WTC11 (cell line): ENCODE measurements around the gene FHIT. TPM values are rescaled to one million over a fixed set of nuclear protein-coding genes. Genes with fewer than 3 reads are reported as not detected.

Experiments used
- ATAC-seq: fragments of 200-7000 bp; cut with Tn5 transposase; 2 replicates; pipeline ENCODE4 v1.10.0; 2021; ENCODE audit warnings: mild to moderate bottlenecking, moderate library complexity
- CTCF ChIA-PET: fragments of 300-600 bp; sonication (Branson Sonifier 250); formaldehyde crosslinking; loops from one replicate; lab custom pipeline; 2021; ENCODE audit warnings: antibody characterized with exemption; lab: Charles Lee
- POLR2A ChIA-PET: fragments of 350-600 bp; sonication (Branson Sonifier 250); formaldehyde crosslinking; loops from one replicate; lab custom pipeline; 2021; ENCODE audit warnings: antibody characterized with exemption; lab: Charles Lee
- DNase-seq: peaks from one replicate; pipeline ENCODE4 v3.0.0; 2021; ENCODE audit warnings: low spot score
- H3K27ac Mint-ChIP-seq: 2 replicates; pipeline ENCODE4 v1.8.0; 2021; ENCODE audit warnings: mixed read lengths
- H3K27me3 Mint-ChIP-seq: 2 replicates; pipeline ENCODE4 v1.8.0; 2021; ENCODE audit warnings: low read depth, mild to moderate bottlenecking, moderate library complexity, mixed read lengths
- H3K36me3 Mint-ChIP-seq: 2 replicates; pipeline ENCODE4 v1.8.0; 2021; ENCODE audit warnings: mixed read lengths
- H3K4me1 Mint-ChIP-seq: 2 replicates; pipeline ENCODE4 v1.8.0; 2022; ENCODE audit warnings: mixed read lengths
- H3K4me3 Mint-ChIP-seq: 2 replicates; pipeline ENCODE4 v1.8.0; 2021; ENCODE audit warnings: mild to moderate bottlenecking, moderate library complexity, mixed read lengths
- H3K9me3 Mint-ChIP-seq: 2 replicates; pipeline ENCODE4 v1.8.0; 2021; ENCODE audit warnings: mixed read lengths
- CTCF ChIP-seq: fragments of 200-600 bp; IDR thresholded peaks from 2 replicates; pipeline ENCODE4 v1.8.0; 2022; ENCODE audit warnings: antibody characterized with exemption
- EMX1 ChIP-seq: fragments of 250-450 bp; sonication (Bioruptor Pico); IDR thresholded peaks from 2 replicates; pipeline ENCODE4 v1.8.0; 2021; ENCODE audit warnings: mild to moderate bottlenecking
- ESRRA ChIP-seq: sonication (generic); formaldehyde crosslinking; IDR thresholded peaks from 2 replicates; pipeline ENCODE4 v1.8.1; 2022; ENCODE audit warnings: mild to moderate bottlenecking, missing genetic modification reagents, borderline replicate concordance
- FOXJ3 ChIP-seq: sonication (generic); formaldehyde crosslinking; IDR thresholded peaks from 2 replicates; pipeline ENCODE4 v1.9.0; 2021; ENCODE audit warnings: missing genetic modification reagents, mild to moderate bottlenecking, borderline replicate concordance
- JUN ChIP-seq: sonication (generic); formaldehyde crosslinking; IDR thresholded peaks from 2 replicates; pipeline ENCODE4 v1.8.0; 2023; ENCODE audit warnings: mild to moderate bottlenecking, missing genetic modification reagents
- KAT7 ChIP-seq: sonication (generic); formaldehyde crosslinking; IDR thresholded peaks from 2 replicates; pipeline ENCODE4 v1.8.1; 2023; ENCODE audit warnings: missing genetic modification reagents, mild to moderate bottlenecking, borderline replicate concordance
- NFYB ChIP-seq: sonication (generic); formaldehyde crosslinking; conservative IDR thresholded peaks from 2 replicates; pipeline ENCODE4 v1.8.0; 2022; ENCODE audit warnings: low read depth, missing genetic modification reagents
- RORB ChIP-seq: fragments of 250-450 bp; sonication (Bioruptor Pico); IDR thresholded peaks from 2 replicates; pipeline ENCODE4 v1.9.0; 2021; ENCODE audit warnings: mild to moderate bottlenecking
- SMAD3 ChIP-seq: sonication (generic); formaldehyde crosslinking; IDR thresholded peaks from 2 replicates; pipeline ENCODE4 v1.8.0; 2022; ENCODE audit warnings: missing genetic modification reagents, mild to moderate bottlenecking, borderline replicate concordance
- SMAD4 ChIP-seq: sonication (generic); formaldehyde crosslinking; IDR thresholded peaks from 2 replicates; pipeline ENCODE4 v1.8.0; 2022; ENCODE audit warnings: mild to moderate bottlenecking, missing genetic modification reagents
- SOX15 ChIP-seq: fragments of 250-450 bp; sonication (Bioruptor Pico); IDR thresholded peaks from 2 replicates; pipeline ENCODE4 v1.9.0; 2021; ENCODE audit warnings: mild to moderate bottlenecking
- TEAD1 ChIP-seq: sonication (generic); formaldehyde crosslinking; IDR thresholded peaks from 2 replicates; pipeline ENCODE4 v1.8.0; 2022; ENCODE audit warnings: mild to moderate bottlenecking, missing genetic modification reagents
- ZNF317 ChIP-seq: sonication (generic); formaldehyde crosslinking; IDR thresholded peaks from 2 replicates; pipeline ENCODE4 v1.8.1; 2023; ENCODE audit warnings: low read depth, mild to moderate bottlenecking, moderate library complexity, missing genetic modification reagents, borderline replicate concordance
- total RNA-seq: library from RNA; stranded (reverse); gene quantifications from 3 replicates; pipeline ENCODE4 v1.2.3, GENCODE V29; 2021
- TF ChIP-seq, protein P1 (sequence below): fragments of 250-450 bp; sonication (Bioruptor Pico); IDR thresholded peaks from 2 replicates; pipeline ENCODE4 v2.1.2; 2022; ENCODE audit warnings: mild to moderate bottlenecking, moderate library complexity
- TF ChIP-seq, protein P2 (sequence below): sonication (generic); formaldehyde crosslinking; IDR thresholded peaks from 2 replicates; pipeline ENCODE4 v1.8.1; 2023; ENCODE audit warnings: mild to moderate bottlenecking, missing genetic modification reagents, borderline replicate concordance

Gene FHIT
- total RNA-seq, 1 experiment from 2014 or later, result 2.6 TPM

- TF ChIP-seq, protein P1, sequence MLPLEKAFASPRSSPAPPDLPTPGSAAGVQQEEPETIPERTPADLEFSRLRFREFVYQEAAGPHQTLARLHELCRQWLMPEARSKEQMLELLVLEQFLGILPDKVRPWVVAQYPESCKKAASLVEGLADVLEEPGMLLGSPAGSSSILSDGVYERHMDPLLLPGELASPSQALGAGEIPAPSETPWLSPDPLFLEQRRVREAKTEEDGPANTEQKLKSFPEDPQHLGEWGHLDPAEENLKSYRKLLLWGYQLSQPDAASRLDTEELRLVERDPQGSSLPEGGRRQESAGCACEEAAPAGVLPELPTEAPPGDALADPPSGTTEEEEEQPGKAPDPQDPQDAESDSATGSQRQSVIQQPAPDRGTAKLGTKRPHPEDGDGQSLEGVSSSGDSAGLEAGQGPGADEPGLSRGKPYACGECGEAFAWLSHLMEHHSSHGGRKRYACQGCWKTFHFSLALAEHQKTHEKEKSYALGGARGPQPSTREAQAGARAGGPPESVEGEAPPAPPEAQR, result no peak
These were observed 412.0 kb downstream of the FHIT start (continued) for GRCh38 chr3:60839246-60839645.

DNA sequence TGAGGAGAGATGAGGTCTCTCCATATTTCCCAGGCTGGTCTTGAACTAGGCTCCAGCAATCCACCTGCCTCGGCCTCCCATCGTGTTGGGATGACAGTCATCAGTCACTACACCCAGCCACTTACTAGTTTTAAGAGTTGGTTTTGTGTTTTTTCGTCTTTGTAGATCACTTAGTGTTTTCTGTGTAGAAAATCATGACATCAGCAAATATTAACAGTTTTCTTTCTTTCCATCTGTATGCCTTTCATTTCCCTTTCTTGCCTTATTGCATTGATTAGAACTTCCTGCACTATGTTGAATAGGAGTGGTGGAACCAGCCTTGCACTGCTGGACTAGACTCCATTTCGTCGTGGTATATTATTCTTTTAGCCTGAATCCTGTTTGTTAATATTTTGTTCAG lies 415.5 kb downstream of the FHIT start:
- Mint-ChIP-seq H3K27ac (no peak overlapping the region), H3K4me1 (peaks cover 44% of the 10 kb centered on the region), H3K36me3 (peaks cover 7% of the 10 kb centered on the region; the same call in 1 of the 2 replicates), H3K4me3 (no peak overlapping the region), H3K27me3 (no peaks in the 10 kb centered on the region), H3K9me3 (peaks cover 15% of the 10 kb centered on the region)
- ChIA-PET POLR2A (no interaction called here), CTCF (no interaction called here)
- TF ChIP-seq NFYB, result no peak
- TF ChIP-seq EMX1 (CRISPR knock-in tag), result no peak
- no peak for TF ChIP-seq JUN (CRISPR knock-in tag)
- TF ChIP-seq ZNF317 (CRISPR knock-in tag), result peak; percentile 69; the same call in 1 of the 2 replicates
- TF ChIP-seq KAT7 (CRISPR knock-in tag), result no peak
- TF ChIP-seq SMAD4, result no peak
- TF ChIP-seq FOXJ3 (CRISPR knock-in tag), result no peak
- DNase-seq, result no peak
- no peak for ATAC-seq

GRCh38 chr3:60829058-60829457 lies 422.2 kb downstream of the FHIT start:
- H3K36me3 Mint-ChIP-seq, result peaks cover 13% of the 10 kb centered on the region
- CTCF ChIA-PET, result no interaction called here
- no peak overlapping the region for H3K4me3 Mint-ChIP-seq
- H3K27me3 Mint-ChIP-seq, result no peaks in the 10 kb centered on the region
- TF ChIP-seq, protein P2, sequence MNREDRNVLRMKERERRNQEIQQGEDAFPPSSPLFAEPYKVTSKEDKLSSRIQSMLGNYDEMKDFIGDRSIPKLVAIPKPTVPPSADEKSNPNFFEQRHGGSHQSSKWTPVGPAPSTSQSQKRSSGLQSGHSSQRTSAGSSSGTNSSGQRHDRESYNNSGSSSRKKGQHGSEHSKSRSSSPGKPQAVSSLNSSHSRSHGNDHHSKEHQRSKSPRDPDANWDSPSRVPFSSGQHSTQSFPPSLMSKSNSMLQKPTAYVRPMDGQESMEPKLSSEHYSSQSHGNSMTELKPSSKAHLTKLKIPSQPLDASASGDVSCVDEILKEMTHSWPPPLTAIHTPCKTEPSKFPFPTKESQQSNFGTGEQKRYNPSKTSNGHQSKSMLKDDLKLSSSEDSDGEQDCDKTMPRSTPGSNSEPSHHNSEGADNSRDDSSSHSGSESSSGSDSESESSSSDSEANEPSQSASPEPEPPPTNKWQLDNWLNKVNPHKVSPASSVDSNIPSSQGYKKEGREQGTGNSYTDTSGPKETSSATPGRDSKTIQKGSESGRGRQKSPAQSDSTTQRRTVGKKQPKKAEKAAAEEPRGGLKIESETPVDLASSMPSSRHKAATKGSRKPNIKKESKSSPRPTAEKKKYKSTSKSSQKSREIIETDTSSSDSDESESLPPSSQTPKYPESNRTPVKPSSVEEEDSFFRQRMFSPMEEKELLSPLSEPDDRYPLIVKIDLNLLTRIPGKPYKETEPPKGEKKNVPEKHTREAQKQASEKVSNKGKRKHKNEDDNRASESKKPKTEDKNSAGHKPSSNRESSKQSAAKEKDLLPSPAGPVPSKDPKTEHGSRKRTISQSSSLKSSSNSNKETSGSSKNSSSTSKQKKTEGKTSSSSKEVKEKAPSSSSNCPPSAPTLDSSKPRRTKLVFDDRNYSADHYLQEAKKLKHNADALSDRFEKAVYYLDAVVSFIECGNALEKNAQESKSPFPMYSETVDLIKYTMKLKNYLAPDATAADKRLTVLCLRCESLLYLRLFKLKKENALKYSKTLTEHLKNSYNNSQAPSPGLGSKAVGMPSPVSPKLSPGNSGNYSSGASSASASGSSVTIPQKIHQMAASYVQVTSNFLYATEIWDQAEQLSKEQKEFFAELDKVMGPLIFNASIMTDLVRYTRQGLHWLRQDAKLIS, result no peak
- TF ChIP-seq SOX15 (CRISPR knock-in tag), result no peak
- TF ChIP-seq RORB, result no peak
- TF ChIP-seq TEAD1 (CRISPR knock-in tag), result no peak
- TF ChIP-seq, all 79 proteins: peak for 0
- POLR2A ChIA-PET, result no interaction called here
- DNase-seq (no peak), ATAC-seq (no peak)
- Mint-ChIP-seq H3K4me1 (peaks cover 24% of the 10 kb centered on the region), H3K27ac (no peak overlapping the region), H3K9me3 (peaks cover 20% of the 10 kb centered on the region)

DNA sequence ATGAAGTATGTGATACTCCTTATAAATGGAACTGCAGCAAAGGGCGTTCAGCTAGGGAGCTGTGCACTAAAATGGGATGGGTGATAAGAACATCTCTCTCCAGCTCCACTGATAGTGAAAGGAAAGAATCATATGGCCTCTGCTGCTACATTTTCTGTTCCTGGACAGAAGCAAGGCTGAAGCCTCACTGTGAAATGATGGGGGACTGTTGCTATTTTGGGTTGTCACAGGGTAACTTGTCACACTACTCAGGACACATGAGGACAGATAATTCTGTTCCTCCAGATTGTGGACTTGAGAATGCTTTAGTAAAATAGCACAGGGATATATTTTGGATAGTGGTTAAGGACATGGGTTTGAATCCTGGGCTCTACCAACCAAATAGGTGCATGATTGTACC lies 423.6 kb downstream of the FHIT start:
- H3K27ac Mint-ChIP-seq, result no peak overlapping the region
- ChIA-PET POLR2A (no interaction called here), CTCF (no interaction called here)
- H3K4me3 Mint-ChIP-seq, result no peak overlapping the region
- DNase-seq, result no peak
- ATAC-seq, result no peak
- peaks cover 16% of the 10 kb centered on the region for H3K4me1 Mint-ChIP-seq
- H3K36me3 Mint-ChIP-seq, result peaks cover 25% of the 10 kb centered on the region
- no peaks in the 10 kb centered on the region for H3K27me3 Mint-ChIP-seq
- peaks cover 30% of the 10 kb centered on the region for H3K9me3 Mint-ChIP-seq
- no peak for TF ChIP-seq ZNF317 (CRISPR knock-in tag)
- TF ChIP-seq CTCF, result no peak
- no peak for TF ChIP-seq KAT7 (CRISPR knock-in tag)
- TF ChIP-seq ESRRA (CRISPR knock-in tag), result no peak
- TF ChIP-seq, protein P2, result no peak
- TF ChIP-seq SMAD3 (CRISPR knock-in tag), result no peak
